GM19023 (cell line): ENCODE measurements around the gene CD36.

Source experiments
- ATAC-seq: cut with Tn5 transposase; IDR thresholded peaks from one replicate; pipeline ENCODE4 v1.9.1; 2021; ENCODE audit warnings: mild to moderate bottlenecking, moderate library complexity; ENCODE audit not compliant: unreplicated experiment

The CD36 gene

DNA sequence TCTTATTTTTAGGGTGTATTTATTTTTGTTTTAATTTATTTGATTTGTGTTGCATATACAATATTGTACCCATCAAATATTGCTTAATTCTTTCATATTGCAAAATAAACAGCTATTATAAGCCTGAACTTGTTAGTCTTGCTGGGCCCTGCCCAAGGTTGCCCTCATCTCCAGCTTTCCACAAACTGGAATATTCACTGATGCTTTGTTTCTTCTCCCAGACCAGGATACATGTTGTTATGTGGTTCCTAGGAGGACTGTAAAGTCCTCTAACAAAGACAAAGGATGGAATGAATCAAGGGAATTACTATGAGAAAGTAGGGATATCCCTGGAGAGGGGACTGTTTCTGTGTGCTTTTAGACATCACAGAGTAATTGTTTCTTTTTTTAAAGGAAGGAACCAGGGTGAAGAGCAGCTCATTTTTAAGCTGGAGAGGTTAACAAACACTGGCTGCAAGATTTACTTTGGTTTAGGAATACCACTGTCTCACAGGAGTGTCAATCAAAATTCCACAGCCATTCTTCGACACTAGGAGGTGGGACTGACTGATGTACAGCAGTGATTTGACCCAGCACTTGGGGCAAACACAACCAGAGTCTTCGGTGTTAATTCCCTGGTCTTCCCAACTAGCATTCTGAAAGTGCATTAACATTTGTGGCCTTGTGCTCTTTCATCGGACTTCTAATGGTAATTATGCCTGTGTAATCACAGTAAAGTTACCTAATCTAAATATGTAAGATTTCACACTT lies 14.8 kb upstream of the CD36 start:
- ATAC-seq: no peak

- no peak for ATAC-seq
These were observed 13.7 kb upstream of the CD36 start for GRCh38 chr7:80624763-80625162.

- ATAC-seq: no peak
These were observed 9.4 kb upstream of the CD36 start for GRCh38 chr7:80629023-80629422.

- ATAC-seq: no peak
These were observed 7.6 kb upstream of the CD36 start for GRCh38 chr7:80630608-80631405.

GRCh38 chr7:80631421-80631820 lies 7.0 kb upstream of the CD36 start:
- ATAC-seq: no peak

GRCh38 chr7:80632139-80632538 lies 6.3 kb upstream of the CD36 start:
- no peak for ATAC-seq

GRCh38 chr7:80632819-80633218 lies 5.6 kb upstream of the CD36 start:
- ATAC-seq: no peak

GRCh38 chr7:80634505-80634904 lies 3.9 kb upstream of the CD36 start:
- no peak for ATAC-seq

- ATAC-seq: no peak
These were observed 2.9 kb upstream of the CD36 start for GRCh38 chr7:80635533-80635932.

DNA sequence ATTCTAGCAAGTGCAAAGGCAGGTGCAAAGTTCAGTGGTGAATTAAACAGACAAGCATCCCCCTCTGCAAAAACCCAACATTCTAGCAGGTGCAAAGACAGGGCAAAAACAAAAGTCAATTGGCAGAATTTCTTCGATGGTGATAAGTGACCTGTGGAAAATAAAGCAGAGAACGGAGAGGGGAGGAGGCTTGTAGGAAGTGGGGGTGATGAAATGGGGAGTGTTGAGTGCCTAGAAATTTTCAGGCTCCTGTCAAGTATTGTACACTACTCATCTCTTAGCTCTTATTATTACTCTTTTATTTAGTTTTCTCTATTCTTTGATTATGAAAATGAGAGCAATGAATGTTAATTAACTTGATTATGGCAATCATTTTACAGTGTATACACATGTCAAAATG lies 2.4 kb upstream of the CD36 start:
- ATAC-seq: no peak

GRCh38 chr7:80636709-80637108 lies 1.7 kb upstream of the CD36 start:
- no peak for ATAC-seq

DNA sequence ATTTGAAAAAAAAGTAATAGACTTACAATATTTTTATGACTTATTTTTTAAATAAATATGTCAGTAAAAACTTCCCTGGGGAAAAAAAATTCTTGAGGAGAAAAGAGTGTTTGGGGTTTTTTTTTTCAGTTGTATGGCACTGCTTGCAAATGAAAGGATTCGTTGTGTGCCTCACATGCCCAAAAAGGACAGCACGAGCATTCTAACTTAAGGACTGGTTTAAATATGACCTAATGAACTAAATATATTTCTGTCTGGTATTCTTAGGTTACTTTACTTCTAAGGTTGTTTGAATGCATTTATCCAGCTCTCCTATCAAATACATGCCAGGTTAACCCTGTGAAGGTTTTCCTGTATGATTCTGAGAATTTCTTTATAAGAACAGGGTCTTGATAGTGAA lies 988 bp upstream of the CD36 start:
- no peak for ATAC-seq

DNA sequence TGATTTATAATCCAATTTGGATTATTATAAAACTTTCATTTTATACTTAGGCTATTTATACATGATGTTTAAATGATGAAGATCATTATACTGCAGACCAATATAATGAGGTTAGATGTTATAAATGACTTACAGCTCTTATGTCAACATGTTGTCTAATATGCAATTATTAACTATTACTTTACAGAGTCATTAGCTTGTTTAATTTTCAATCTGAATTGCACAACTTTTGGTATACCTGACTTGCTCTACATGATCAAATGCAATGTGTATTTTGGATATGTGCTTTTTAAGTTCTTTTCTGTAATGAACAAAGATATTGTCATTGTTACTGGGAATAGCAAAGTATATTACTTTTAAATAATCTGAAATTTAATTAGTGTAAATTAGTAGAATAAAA lies 569 bp downstream of the CD36 start:
- ATAC-seq: no peak

DNA sequence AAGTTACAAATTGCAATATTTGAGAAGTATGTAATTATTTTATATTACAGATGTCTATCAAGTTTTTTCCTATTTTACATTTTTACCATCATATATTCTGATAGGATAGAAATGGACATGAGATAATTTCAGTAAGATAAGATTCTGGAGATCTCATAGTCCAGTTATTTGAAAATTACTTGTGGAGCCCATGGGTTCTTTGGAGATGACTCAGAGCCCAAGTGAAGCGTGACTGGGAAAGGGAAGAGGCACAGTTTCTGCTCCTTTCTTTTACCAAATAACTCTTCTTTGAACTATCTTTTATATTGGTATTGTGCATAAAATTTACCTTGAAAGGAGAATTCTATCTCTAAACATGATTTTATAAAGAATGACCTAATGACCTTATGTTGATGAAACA lies 2.4 kb downstream of the CD36 start:
- no peak for ATAC-seq

DNA sequence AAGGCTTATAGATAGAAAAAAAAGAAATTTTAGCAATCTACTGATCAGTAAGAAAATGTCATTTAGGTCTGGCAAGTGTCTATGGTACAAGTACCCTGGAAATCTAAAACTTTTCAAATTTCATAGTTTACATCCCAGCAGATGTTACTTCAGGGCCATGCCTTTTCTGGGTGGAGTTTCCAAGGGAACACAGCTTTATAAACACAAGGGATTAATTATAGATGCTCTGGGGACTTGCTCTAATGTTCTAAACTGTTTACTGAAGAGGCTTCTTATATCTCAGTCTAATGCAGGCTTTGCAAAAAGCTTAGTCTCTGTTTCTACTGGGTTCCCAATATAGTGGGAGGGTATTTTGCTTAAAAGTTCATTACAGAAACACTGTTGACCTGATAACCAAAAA lies 3.1 kb downstream of the CD36 start:
- no peak for ATAC-seq

- ATAC-seq: no peak
These were observed 4.4 kb downstream of the CD36 start for GRCh38 chr7:80642871-80643270.

DNA sequence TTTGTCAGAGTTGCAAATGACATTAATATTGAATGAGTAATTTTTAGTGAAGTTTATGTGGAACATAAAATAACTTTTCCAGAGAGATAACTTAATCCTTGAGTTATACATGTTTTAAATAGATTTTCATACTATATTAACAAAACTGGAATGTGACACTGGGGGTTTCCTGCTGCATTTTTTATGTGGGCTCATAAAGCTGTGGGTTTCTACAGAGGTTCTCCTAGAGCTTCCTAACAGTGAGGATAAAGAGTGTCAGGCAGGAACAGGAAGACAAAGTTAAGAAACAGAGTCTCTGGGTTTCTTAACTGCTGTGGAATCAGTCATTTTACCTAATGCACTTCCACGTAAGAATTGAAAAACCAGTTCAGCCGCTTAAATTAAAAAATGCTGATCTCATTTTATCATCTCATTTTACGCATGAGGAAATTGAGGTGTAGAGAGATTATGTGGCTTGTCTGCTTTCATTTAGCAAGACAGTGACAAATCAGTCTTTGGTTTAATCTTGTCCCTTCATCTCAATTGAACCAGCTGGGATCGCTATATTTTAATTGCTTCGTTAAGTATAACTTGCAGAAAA lies 5.0 kb downstream of the CD36 start:
- ATAC-seq: no peak

GRCh38 chr7:80644054-80644453 lies 5.6 kb downstream of the CD36 start:
- ATAC-seq: no peak

DNA sequence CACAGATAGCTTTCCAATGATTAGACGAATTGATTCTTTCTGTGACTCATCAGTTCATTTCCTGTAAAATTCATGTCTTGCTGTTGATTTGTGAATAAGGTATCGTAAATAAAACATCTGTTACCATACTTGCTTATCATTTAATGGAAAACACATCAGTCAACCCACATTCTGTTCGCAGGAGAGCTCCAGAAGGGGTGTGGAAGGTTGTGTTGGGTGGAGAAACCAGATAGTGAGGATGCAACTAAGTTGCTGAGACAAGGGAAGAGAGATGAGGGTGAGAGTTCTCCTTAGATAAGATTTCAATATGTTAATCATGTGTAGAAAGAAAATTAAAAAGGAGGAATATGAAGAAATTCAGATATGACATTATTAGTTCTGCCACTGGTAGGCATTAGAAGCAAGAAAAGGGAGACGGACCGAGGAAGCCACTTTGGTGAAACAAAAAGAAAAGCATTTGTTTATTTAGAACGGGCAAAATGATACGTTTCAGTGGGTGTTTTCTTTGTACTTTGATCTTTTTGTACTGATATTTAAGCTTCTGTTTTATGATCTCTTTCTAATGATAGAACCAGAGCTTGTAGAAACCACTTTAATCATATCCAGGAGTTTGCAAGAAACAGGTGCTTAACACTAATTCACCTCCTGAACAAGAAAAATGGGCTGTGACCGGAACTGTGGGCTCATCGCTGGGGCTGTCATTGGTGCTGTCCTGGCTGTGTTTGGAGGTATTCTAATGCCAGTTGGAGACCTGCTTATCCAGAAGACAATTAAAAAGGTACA lies 7.8 kb downstream of the CD36 start:
- no peak for ATAC-seq

DNA sequence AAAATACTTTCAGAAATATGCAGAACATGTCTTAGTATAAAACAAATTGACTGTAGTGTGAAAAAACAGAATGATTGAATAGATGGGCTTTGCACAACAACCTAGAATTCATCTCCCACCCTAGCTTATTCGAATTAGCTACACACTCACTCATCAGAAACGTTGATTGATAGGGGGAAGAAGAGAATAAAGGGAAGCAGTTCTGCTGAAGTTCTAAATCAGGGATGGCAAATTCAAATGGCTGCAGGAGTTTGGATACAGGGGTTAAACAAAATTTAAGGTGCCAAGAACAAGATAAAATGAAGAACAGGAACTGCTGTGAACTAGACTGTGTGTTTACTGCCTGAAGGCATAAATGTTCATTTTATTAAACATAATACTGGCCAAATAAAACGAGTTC lies 9.0 kb downstream of the CD36 start:
- ATAC-seq: no peak

GRCh38 chr7:80648031-80648600 lies 9.7 kb downstream of the CD36 start:
- no peak for ATAC-seq
